Measurements from ENCODE around the gene TOR4A.

GRCh38 chr9:137273095-137273490 is 4.4 kb upstream of the TOR4A start:
- no peak for TF ChIP-seq CTCF (IDR thresholded peaks at IDR 0.05; ENCODE audit: low read depth, low read length)
- TF ChIP-seq POLR2A (IDR thresholded peaks at IDR 0.05; ENCODE audit: extremely low read depth, insufficient read length): no peak
- no peak for TF ChIP-seq MYC (IDR thresholded peaks at IDR 0.05; ENCODE audit: low read depth, low read length)
